COLO668 (cell line): ENCODE results near the gene SLC13A1.
"Not testable (repeated sequence)": the region's sequence is repeated elsewhere in the genome, so short reads cannot be mapped to it uniquely, and the experiment has no call there.

Experiments
- DNase-seq: peaks from one replicate; lab custom pipeline; 2025; ENCODE audit not compliant: unreplicated experiment; lab: John Stamatoyannopoulos, UW

SLC13A1 gene

DNA sequence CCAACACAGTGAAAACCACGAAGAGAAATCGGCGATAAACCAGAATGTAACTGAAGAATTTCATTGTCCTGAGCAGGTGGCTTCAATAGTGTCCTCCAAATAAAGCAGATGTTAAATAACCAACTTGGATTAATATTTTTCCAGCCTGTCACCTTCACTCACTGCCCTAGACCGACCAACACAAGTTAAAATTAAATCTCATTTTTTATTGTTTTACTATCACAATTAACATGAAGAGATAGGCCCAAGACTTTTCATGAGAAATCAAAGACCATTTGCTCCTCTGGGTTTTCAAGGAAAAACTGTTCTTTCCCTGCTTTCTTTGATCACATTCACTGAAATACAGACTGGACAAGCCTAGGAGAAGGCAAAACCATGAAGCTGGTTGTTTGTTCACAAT, at the start of gene SLC13A1:
SLC13A1 (minus strand) TSS at position 87 of the 400 bp plus-strand sequence; CDS start at position 64, 23 bp downstream.
- no peak for DNase-seq

- DNase-seq = no peak
Observed at GRCh38 chr7:123244768-123245167, 45.0 kb upstream of the SLC13A1 start.

DNA sequence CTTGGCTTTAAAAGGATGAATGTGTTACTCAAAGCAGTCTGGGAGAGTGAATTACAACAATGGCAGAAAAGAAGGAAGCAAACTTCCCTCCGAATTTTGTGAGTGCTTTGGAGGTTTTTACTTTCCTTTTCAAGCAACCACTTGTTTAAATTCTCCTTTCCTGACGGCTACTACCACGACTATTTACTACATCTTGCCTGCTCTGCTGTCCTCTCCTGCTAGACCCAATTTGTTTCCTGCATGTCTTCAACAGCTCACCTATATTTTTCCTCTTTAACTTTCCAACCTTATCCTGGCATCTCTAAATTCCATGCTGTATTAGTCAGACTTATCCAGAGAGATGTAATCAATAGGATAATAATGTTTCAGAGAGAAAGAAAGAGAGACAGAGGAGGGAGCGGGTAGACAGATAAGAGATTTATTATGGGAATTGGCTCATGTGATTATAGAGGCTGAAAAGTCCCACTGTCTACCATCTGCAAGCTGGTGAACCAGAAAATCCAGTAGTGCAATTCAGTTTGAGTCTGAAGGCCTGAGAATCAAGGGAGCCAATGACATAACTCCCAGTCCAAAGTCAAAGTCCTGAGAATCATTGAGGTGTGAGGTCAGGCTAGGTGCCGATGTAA, 42.8 kb upstream of the SLC13A1 start:
- DNase-seq = no peak

DNA sequence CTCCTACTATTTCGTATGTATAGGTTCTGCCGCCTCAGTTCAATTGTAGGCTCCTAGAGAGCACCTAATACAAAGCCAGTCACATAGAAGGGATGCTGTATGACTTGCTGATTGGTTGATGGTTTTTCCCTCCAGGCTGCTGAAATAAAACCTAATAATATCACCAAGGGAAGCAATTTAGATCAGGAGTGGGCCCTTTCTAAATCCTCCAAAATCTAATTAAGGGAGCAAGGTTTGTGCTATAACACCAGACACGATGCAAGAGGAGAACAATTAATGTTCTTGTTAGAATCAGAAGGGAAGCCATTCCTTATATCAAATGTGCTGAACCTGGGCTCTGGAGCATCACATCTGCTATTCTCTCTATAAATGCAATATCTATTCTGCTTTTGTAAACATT, 42.0 kb upstream of the SLC13A1 start:
- DNase-seq = no peak

DNA sequence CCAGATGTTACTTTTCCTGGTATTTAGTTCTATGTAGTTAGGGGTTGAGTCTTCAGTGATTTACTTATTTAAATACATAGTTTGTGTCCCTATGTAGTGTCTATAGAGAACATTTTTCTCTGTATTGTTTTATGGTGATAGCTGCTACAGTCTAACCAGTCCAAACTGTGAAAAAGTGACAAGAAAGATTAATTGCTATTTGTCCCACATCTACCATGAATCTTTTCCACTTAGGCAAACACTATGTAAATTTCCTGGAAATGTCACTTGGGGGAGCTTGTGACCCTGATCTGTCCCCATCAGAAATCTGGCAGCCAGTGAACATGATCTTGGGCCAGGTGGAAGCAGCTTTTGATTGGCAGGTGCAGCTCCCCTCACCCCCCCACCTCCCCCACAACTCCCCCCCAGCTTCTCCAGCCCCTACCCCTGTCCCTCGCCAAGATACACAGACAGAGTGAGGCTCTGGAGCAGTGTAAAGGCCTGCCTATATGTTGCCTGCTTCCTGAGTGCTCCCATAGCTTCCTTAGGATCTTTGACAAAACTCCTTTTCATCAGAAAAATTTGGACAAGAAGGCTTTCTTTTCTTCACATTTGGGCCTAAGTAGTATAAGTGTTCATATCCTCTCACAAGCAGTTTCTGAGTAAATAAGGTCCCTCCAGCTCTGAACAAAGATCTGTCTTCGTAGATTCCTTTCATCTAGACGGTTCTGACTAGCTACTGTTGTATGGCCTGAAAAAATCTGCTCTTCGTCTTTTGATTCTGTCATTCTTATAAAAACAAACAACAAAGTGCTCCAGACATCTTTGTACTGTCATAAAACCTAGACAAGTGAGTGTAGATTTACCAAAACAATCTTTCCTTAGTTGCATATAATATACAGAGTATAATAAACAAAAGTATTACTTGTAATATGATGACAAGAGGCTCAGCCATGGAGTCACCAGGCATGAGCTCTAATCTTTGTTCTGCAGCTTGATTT, 31.5 kb upstream of the SLC13A1 start:
- DNase-seq = no peak

DNA sequence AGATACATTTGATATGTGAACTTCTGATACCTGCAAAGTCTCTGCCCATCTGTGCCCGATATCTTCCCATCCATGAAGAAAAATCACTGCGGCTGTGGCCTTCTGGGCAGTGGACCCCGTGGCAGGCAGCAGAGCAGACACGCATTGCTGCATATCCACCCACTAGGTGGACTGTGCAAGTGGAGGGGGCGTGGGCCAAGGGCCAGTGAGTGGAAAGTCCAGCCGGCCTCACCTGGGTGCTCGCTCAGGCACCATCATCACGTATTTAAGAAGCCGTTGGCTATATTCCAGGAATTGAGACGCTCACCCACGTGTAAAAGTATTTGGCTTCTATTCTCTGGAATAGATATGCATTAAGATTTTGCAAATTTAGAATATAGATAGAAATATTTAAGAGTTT, 30.8 kb upstream of the SLC13A1 start:
- DNase-seq = no peak

DNA sequence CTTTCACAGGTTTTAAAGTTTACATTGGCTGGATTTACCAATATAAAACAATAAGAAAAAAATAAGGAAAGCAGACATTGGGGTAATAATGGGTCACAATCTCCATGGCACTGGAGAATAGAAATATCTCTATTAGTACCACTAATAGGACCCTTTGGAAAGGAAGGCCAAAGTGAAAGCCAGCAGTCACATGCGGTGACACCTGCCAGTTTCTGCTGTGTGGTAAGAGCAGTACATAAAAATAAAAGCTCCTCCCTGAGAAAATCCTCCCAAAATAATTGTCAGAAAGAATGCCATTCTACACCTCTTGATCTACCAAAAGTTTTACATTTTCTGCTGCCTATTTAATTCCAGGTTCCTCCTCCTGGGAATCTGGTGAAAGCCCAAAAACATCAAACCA, 30.4 kb upstream of the SLC13A1 start:
- no peak for DNase-seq

GRCh38 chr7:123229426-123229825, 29.7 kb upstream of the SLC13A1 start:
- DNase-seq = no peak

GRCh38 chr7:123227666-123228065, 27.9 kb upstream of the SLC13A1 start:
- not testable (repeated sequence) for DNase-seq

GRCh38 chr7:123220396-123220795, 20.6 kb upstream of the SLC13A1 start:
- DNase-seq = no peak

DNA sequence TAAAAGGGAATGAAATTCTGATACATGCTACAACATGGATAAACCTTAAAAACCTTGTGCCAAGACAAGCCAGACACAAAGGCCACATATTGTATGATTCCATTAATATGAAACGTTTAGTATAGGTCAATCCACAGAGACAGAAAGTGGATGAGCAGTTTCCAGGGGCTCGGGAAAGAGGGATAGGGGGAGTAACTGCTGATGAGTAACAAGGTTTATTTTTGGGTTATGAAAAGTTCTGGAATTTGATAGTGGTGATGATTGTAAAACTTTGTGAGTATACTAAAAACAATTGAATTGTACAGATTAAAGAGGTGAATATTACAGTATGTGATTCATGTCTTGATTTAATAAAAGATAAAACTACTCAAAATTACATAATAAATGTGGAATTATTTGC, 19.1 kb upstream of the SLC13A1 start:
- DNase-seq = no peak

DNA sequence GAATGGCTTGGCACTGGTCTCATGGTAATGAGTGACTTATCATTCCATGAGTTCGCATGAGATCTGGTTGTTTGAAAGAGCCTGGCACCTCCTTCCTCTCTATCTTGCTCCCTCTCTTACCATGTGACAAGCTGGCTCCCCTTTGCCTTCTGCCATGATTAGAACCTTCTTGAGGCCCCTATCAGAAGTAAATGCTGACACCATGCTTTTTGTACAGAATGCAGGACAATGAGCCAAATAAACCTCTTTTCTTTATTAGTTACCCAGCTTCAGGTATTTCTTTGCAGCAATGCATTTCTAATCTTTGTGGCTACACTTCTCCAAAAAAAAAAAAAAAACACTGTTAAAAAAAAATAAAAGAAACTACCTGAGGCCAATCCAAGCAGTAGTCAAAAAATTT, 17.1 kb upstream of the SLC13A1 start:
- no peak for DNase-seq

DNA sequence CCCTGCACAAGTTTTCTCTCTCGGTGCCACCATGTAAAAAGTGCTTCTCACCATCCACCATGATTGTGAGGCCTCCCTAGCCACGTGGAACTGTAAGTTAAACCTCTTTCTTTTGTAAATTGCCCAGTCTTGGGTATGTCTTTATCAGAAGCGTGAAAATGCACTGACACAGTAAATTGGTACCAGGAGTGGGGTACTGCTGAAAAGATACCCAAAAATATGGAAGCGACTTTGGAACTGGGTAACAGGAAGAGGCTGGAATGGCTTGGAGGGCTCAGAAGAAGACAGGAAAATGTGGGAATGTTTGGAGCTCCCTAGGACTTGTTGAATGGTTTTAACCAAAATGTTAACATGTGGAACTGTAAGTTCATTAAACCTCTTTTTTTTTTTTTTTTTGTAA, 15.6 kb upstream of the SLC13A1 start:
- DNase-seq = no peak

DNA sequence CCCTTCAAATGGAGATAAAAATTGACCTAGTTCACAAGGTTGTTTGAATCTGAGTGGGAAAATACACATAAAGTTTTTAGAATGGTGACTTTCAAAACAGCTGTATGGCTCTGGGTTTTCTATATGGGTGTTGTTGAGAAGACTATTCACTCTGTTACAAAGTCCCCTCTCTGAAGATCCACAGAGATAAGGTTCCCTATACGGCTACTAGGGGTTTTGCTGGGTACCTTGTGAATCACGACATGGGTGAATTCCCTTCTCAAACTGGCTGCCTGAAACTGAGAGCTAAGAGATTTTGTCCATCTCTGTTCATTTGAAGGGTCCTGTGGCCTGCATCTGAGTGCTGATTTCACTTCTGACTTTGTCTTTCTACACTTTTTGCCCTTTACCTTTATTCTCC, 11.8 kb upstream of the SLC13A1 start:
- DNase-seq = no peak

- DNase-seq = no peak
Observed at GRCh38 chr7:123210986-123211385, 11.2 kb upstream of the SLC13A1 start.

DNA sequence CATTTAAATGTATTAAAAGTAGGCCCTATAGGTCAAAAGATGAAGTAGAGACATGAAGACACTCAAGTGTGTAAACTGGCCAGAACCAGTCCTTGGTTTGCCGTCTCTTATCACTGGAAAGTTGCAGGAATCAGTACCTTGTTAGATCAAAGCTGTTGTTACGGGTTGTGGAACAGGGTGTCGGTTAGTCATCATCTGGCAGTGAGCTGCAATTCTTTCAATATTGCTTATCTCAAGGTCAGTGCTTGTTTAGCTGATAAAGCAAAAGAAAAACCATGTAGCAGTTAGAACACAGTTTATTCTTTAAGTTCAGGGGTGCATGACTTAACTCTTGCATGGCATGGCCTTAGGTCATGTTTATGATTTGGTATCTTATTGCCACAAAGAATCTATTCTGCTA, 10.0 kb upstream of the SLC13A1 start:
- no peak for DNase-seq

- no peak for DNase-seq
Observed at GRCh38 chr7:123208793-123209192, 9.0 kb upstream of the SLC13A1 start.

DNA sequence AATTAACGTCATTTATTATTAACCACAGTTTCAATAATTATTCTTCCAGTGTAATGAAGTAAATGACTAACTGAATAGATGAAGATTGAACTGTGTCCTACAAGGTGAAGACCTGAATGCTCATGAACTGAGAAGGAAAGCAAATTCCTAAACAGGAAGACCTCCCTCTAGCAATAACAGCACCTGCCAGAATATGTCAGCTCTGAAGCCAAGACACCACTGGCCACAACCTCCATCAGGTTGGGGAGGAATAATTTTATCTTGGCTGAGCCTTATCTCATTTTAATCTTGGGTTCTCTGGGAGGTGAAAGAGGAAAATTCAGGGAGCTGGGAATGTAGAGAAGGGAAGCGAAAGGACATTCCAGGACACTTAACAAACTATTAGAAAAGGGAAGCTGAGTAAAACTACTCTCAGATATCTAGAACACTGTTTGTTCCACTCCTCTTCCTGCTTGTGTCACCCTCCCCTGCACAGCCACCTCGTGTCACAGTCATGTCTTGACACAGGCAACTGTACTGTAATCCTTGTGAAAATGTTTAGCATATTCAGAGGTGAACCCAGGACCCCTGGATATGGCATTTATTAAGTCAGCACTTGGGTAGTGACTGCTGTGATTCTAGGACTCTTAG, 4.6 kb upstream of the SLC13A1 start:
- no peak for DNase-seq

GRCh38 chr7:123201901-123202300, 2.1 kb upstream of the SLC13A1 start:
- no peak for DNase-seq

DNA sequence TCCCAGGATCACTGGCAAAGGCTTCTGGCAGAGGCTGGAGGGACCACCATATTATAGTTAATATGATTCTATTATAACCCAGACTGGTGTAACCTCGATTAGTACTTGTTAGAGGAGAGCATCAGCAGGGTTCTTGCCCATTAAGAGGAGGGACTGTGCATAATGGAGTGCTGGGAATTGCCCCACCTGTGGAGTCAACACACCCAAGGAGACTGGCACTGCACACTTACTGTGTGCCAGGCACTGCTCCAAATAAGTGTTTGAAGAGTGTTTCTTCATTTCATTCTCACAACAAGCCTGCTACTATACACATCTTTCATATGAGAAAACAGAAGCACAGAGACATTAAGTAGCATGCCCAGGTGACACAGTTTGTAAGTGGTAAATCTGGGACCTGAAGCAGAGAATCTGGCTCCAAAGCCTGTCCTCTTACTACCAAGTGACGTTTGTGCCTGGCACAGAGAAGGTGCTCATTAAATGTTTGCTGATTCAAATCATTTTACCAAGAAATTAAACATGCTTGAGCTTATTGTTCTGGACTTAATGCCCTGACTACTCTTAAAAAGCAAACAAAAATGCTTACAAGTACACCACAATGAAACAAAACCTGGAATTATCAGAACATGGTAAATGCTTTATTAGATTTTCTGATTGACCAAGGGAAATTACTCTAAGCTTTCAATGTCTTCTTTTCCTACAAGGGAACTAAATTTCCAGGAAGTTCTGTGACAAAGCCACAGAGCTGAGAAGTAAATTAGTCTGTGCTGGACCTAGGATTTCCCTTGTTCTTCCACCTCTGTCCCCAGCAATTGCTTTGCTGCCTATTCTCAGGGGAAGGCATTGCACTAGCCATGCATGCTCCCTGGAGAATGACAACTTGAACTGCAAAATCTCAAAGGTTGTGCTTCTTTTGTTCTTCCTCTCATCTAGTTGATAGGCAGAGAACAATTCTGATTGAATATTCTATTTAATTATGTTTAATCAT, 809 bp downstream of the SLC13A1 start:
- DNase-seq = no peak

GRCh38 chr7:123198111-123198510, 1.7 kb downstream of the SLC13A1 start:
- DNase-seq = no peak
